H1 (cell line): ENCODE measurements around the gene CRTAC1. TPM values are rescaled to one million over a fixed set of nuclear protein-coding genes. Genes with fewer than 3 reads are reported as not detected.

Source experiments
- CHD1 ChIP-seq: IDR thresholded peaks from 2 replicates; pipeline ENCODE4 v1.6.1; 2012; ENCODE audit warnings: low read depth, low read length, improper control_type of control experiment
- EGR1 ChIP-seq: IDR thresholded peaks from 2 replicates; pipeline ENCODE4 v1.6.1; 2011; ENCODE audit warnings: low read depth, low read length, borderline replicate concordance
- KDM5A ChIP-seq: fragments of 200-600 bp; IDR thresholded peaks from 2 replicates; pipeline ENCODE4 v1.7.1; 2012; ENCODE audit warnings: mild to moderate bottlenecking, low read length, inconsistent platforms, mixed read lengths
- SIRT6 ChIP-seq: IDR thresholded peaks from one replicate; pipeline ENCODE4 v1.7.1; 2012; ENCODE audit warnings: low read length, inconsistent platforms
- TAF7 ChIP-seq: optimal IDR thresholded peaks from 2 replicates; pipeline ENCODE3; 2011; ENCODE audit warnings: low read depth, mild to moderate bottlenecking, inconsistent platforms, low read length, moderate library complexity, borderline replicate concordance
- polyA plus RNA-seq, 7 experiments: library from polyadenylated mRNA; depleted of rRNA in 3 of 7; stranded (reverse) in 5 of 7; unstranded in 2 of 7; fragments of >200 nt in 5 of 7; fragments of 200-250 nt in 2 of 7; gene quantifications; 1 replicate in 5 of 7; 2 replicates in 1 of 7; 4 replicates in 1 of 7; pipeline versions ENCODE4 v1.2.1 to v1.2.3, GENCODE V29; 2011 to 2013; ENCODE audit warnings: missing spikeins in 2 of 7, mixed read lengths in 2 of 7
- total RNA-seq: library from RNA; stranded (reverse); fragmentation: NEBNext Ultra II Directional; extraction: Animal tissue kit (Norgen Biotek cat#: 25700); gene quantifications from 2 replicates; pipeline ENCODE4 v1.2.1, GENCODE V29; 2021

CRTAC1 gene
- total and polyA plus RNA-seq, 2 of the 8 experiments (the other 6 are each of a cell fraction or from before 2014, with no cell fraction given): 0.91 to 1.2 TPM

GRCh38 chr10:97915346-97916131, 114.9 kb downstream of the CRTAC1 start (continued):
- TF ChIP-seq SIRT6 (no peak), EGR1 (no peak), TAF7 (no peak), CHD1 (no peak), KDM5A (no peak)
